ENCODE data around the gene CALHM3.

CALHM3 gene

GRCh38 chr10:103450201-103450695, 28.8 kb downstream of the CALHM3 start:
- DNase-seq (ENCODE audit: low spot score), result no peak

GRCh38 chr10:103449208-103450144, 29.6 kb downstream of the CALHM3 start:
- DNase-seq (ENCODE audit: low spot score), result no peak

GRCh38 chr10:103448746-103449145, 30.3 kb downstream of the CALHM3 start:
- no peak for DNase-seq (ENCODE audit: low spot score)

- no peak for DNase-seq (ENCODE audit: low spot score)
Measured at GRCh38 chr10:103447187-103447586, 31.9 kb downstream of the CALHM3 start.

GRCh38 chr10:103445767-103446567, 33.1 kb downstream of the CALHM3 start:
- no peak for DNase-seq (ENCODE audit: low spot score)

- no peak for DNase-seq (ENCODE audit: low spot score)
Measured at GRCh38 chr10:103445366-103445765, 33.7 kb downstream of the CALHM3 start.

- no peak for DNase-seq (ENCODE audit: low spot score)
Measured at GRCh38 chr10:103444478-103444877, 34.6 kb downstream of the CALHM3 start.

GRCh38 chr10:103443475-103444185, 35.4 kb downstream of the CALHM3 start:
- DNase-seq (ENCODE audit: low spot score), result no peak

- no peak for DNase-seq (ENCODE audit: low spot score)
Measured at GRCh38 chr10:103442031-103442461, 37.0 kb downstream of the CALHM3 start.

GRCh38 chr10:103441611-103442010, 37.4 kb downstream of the CALHM3 start:
- DNase-seq (ENCODE audit: low spot score), result no peak

GRCh38 chr10:103441206-103441605, 37.8 kb downstream of the CALHM3 start:
- DNase-seq (ENCODE audit: low spot score), result no peak

GRCh38 chr10:103440416-103440815, 38.6 kb downstream of the CALHM3 start:
- no peak for DNase-seq (ENCODE audit: low spot score)

- no peak for DNase-seq (ENCODE audit: low spot score)
Measured at GRCh38 chr10:103439776-103440175, 39.3 kb downstream of the CALHM3 start.

GRCh38 chr10:103433858-103434257, 45.2 kb downstream of the CALHM3 start:
- DNase-seq (ENCODE audit: low spot score), result no peak

GRCh38 chr10:103431902-103432301, 47.1 kb downstream of the CALHM3 start:
- no peak for DNase-seq (ENCODE audit: low spot score)

- DNase-seq (ENCODE audit: low spot score), result no peak
Measured at GRCh38 chr10:103429647-103430046, 49.4 kb downstream of the CALHM3 start.

GRCh38 chr10:103428989-103429643, 49.9 kb downstream of the CALHM3 start:
- no peak for DNase-seq (ENCODE audit: low spot score)

- no peak for DNase-seq (ENCODE audit: low spot score)
Measured at GRCh38 chr10:103427866-103428265, 51.2 kb downstream of the CALHM3 start.

GRCh38 chr10:103423748-103424147, 55.3 kb downstream of the CALHM3 start:
- no peak for DNase-seq (ENCODE audit: low spot score)

Measured in COLO829 (cell line).